Effector memory CD4-positive, alpha-beta T cell (primary cell): ENCODE measurements around the gene LRWD1.

Source experiments
- DNase-seq, 3 donors: peaks; one replicate each; pipeline ENCODE4 v3.0.0-alpha.2; 2020
- H3K27ac ChIP-seq: 2 replicates; pipeline ENCODE4 v1.7.0; 2013; ENCODE audit warnings: mild to moderate bottlenecking, low read length, moderate library complexity; ENCODE audit not compliant: insufficient read depth, poor library complexity, severe bottlenecking
- H3K27me3 ChIP-seq: replicated peaks from 2 replicates; pipeline ENCODE4 v1.7.0; 2013; ENCODE audit warnings: mild to moderate bottlenecking, low read length; ENCODE audit not compliant: insufficient read depth, control insufficient read depth, poor library complexity, severe bottlenecking
- H3K36me3 ChIP-seq: 2 replicates; pipeline ENCODE4 v1.7.0; 2013; ENCODE audit warnings: mild to moderate bottlenecking, low read length, moderate library complexity; ENCODE audit not compliant: control insufficient read depth, insufficient read depth
- H3K4me1 ChIP-seq: 2 replicates; pipeline ENCODE4 v1.7.0; 2013; ENCODE audit warnings: low read length, mild to moderate bottlenecking; ENCODE audit not compliant: control insufficient read depth, insufficient read depth, poor library complexity, severe bottlenecking
- H3K4me3 ChIP-seq: 2 replicates; pipeline ENCODE4 v1.7.0; 2013; ENCODE audit warnings: low read length, low read depth, mild to moderate bottlenecking; ENCODE audit not compliant: insufficient read depth, poor library complexity, severe bottlenecking
- H3K9me3 ChIP-seq: 2 replicates; pipeline ENCODE4 v1.7.0; 2013; ENCODE audit warnings: mild to moderate bottlenecking, low read length, moderate library complexity; ENCODE audit not compliant: control insufficient read depth

LRWD1 gene

GRCh38 chr7:102439963-102440795 is 24.6 kb upstream of the LRWD1 start:
- H3K27ac ChIP-seq = no peak overlapping the region
- no peaks in the 10 kb centered on the region for H3K9me3 ChIP-seq
- H3K36me3 ChIP-seq = peaks cover 22% of the 10 kb centered on the region
- H3K4me3 ChIP-seq = no peak overlapping the region
- no peaks in the 10 kb centered on the region for H3K4me1 ChIP-seq
- no peaks in the 10 kb centered on the region for H3K27me3 ChIP-seq
- no peak for DNase-seq

- Histone ChIP-seq H3K4me1 (no peaks in the 10 kb centered on the region), H3K27ac (no peak overlapping the region), H3K36me3 (peaks cover 27% of the 10 kb centered on the region), H3K27me3 (no peaks in the 10 kb centered on the region), H3K4me3 (no peak overlapping the region), H3K9me3 (no peaks in the 10 kb centered on the region)
- DNase-seq = no peak
Observed at GRCh38 chr7:102444961-102445673, 19.7 kb upstream of the LRWD1 start.

GRCh38 chr7:102445674-102446071 is 19.1 kb upstream of the LRWD1 start:
- H3K4me3 ChIP-seq = no peak overlapping the region
- no peaks in the 10 kb centered on the region for H3K9me3 ChIP-seq
- H3K4me1 ChIP-seq = no peaks in the 10 kb centered on the region
- H3K27me3 ChIP-seq = no peaks in the 10 kb centered on the region
- H3K27ac ChIP-seq = no peak overlapping the region
- DNase-seq = no peak
- peaks cover 24% of the 10 kb centered on the region for H3K36me3 ChIP-seq

- Histone ChIP-seq H3K27ac (no peak overlapping the region), H3K27me3 (no peaks in the 10 kb centered on the region), H3K36me3 (peaks cover 24% of the 10 kb centered on the region)
Observed at GRCh38 chr7:102446387-102447156, 18.2 kb upstream of the LRWD1 start.

GRCh38 chr7:102447311-102447710 is 17.5 kb upstream of the LRWD1 start:
- Histone ChIP-seq H3K27ac (no peak overlapping the region), H3K4me3 (no peak overlapping the region), H3K36me3 (peaks cover 21% of the 10 kb centered on the region), H3K27me3 (no peaks in the 10 kb centered on the region), H3K9me3 (no peaks in the 10 kb centered on the region), H3K4me1 (no peaks in the 10 kb centered on the region)
- DNase-seq = no peak

More at GRCh38 chr7:102446387-102447156, 18.2 kb upstream of the LRWD1 start:
- Histone ChIP-seq H3K4me3 (no peak overlapping the region), H3K9me3 (no peaks in the 10 kb centered on the region), H3K4me1 (no peaks in the 10 kb centered on the region)
- DNase-seq = no peak

GRCh38 chr7:102449136-102449535 is 15.6 kb upstream of the LRWD1 start:
- Histone ChIP-seq H3K36me3 (peaks cover 21% of the 10 kb centered on the region), H3K27ac (no peak overlapping the region), H3K4me1 (no peaks in the 10 kb centered on the region), H3K4me3 (no peak overlapping the region), H3K27me3 (no peaks in the 10 kb centered on the region), H3K9me3 (no peaks in the 10 kb centered on the region)
- no peak for DNase-seq

- H3K27me3 ChIP-seq = no peaks in the 10 kb centered on the region
- no peak overlapping the region for H3K27ac ChIP-seq
- H3K36me3 ChIP-seq = peaks cover 17% of the 10 kb centered on the region
- H3K4me1 ChIP-seq = no peaks in the 10 kb centered on the region
- DNase-seq = peak in 2 of 3 donors; percentile 25
- H3K4me3 ChIP-seq = no peak overlapping the region
- H3K9me3 ChIP-seq = no peaks in the 10 kb centered on the region
Observed at GRCh38 chr7:102450242-102450641, 14.5 kb upstream of the LRWD1 start.

- Histone ChIP-seq H3K9me3 (no peaks in the 10 kb centered on the region), H3K27me3 (no peaks in the 10 kb centered on the region), H3K36me3 (peaks cover 17% of the 10 kb centered on the region), H3K4me3 (no peak overlapping the region), H3K27ac (no peak overlapping the region), H3K4me1 (no peaks in the 10 kb centered on the region)
- no peak for DNase-seq
Observed at GRCh38 chr7:102451371-102452054, 13.3 kb upstream of the LRWD1 start.

- no peak for DNase-seq
- Histone ChIP-seq H3K36me3 (peaks cover 16% of the 10 kb centered on the region), H3K9me3 (no peaks in the 10 kb centered on the region), H3K27me3 (no peaks in the 10 kb centered on the region), H3K4me1 (no peaks in the 10 kb centered on the region), H3K4me3 (no peak overlapping the region), H3K27ac (no peak overlapping the region)
Observed at GRCh38 chr7:102452451-102452850, 12.3 kb upstream of the LRWD1 start.
